K562 (cell line): ENCODE results near the gene CCDC106. TPM values are rescaled to one million over a fixed set of nuclear protein-coding genes. Genes with fewer than 3 reads are reported as not detected.

Experiments
- BCOR ChIP-seq: fragments of 450-650 bp; IDR thresholded peaks from 2 replicates; pipeline ENCODE4 v1.6.1; 2016
- CEBPB ChIP-seq: fragments of 450-650 bp; IDR thresholded peaks from 2 replicates; pipeline ENCODE4 v1.6.1; 2016; ENCODE audit warnings: missing genetic modification characterization, missing compliant biosample characterization
- CHD7 ChIP-seq: fragments of 200-600 bp; sonication (generic); IDR thresholded peaks from one replicate; pipeline ENCODE4 v1.6.1; 2012; ENCODE audit warnings: mild to moderate bottlenecking, low read depth, low read length, inconsistent platforms
- CREM ChIP-seq: IDR thresholded peaks from 2 replicates; pipeline ENCODE4 v1.6.1; 2014; ENCODE audit warnings: antibody characterized with exemption, low read depth
- ETV6 ChIP-seq, 3 experiments: fragments of 150-350 bp in 1 of 3; sonication (generic) in 1 of 3; formaldehyde crosslinking in 1 of 3; IDR thresholded peaks; 2 replicates each; pipeline versions ENCODE4 v1.6.1 to v1.8.0; 2014 to 2022; ENCODE audit warnings: borderline replicate concordance in 2 of 3, low read depth in 2 of 3, antibody characterized with exemption in 1 of 3, low read length in 1 of 3, mild to moderate bottlenecking in 1 of 3, missing genetic modification reagents in 1 of 3
- GABPA ChIP-seq: fragments of 200-800 bp; sonication (Bioruptor generic); conservative IDR thresholded peaks from 2 replicates; pipeline ENCODE4 v1.6.1; 2016; ENCODE audit warnings: low read depth, missing genetic modification characterization, missing compliant biosample characterization
- HMG20A ChIP-seq: fragments of 450-650 bp; formaldehyde crosslinking; conservative IDR thresholded peaks from 2 replicates; pipeline ENCODE4 v1.4.0; 2020; ENCODE audit warnings: mild to moderate bottlenecking, mixed read lengths
- LEF1 ChIP-seq: fragments of 450-650 bp; IDR thresholded peaks from 2 replicates; pipeline ENCODE4 v1.6.1; 2016; ENCODE audit warnings: mild to moderate bottlenecking
- MLLT1 ChIP-seq, 2 experiments: fragments of 450-650 bp; IDR thresholded peaks; 2 replicates each; pipeline ENCODE4 v1.6.1; 2016
- NR2C2 ChIP-seq, 2 experiments: fragments of 200-800 bp in 1 of 2; sonication (Bioruptor generic) in 1 of 2; sonication (generic) in 1 of 2; formaldehyde crosslinking in 1 of 2; IDR thresholded peaks; 2 replicates each; pipeline versions ENCODE4 v1.6.1 to v1.8.0; 2016 to 2022; ENCODE audit warnings: mild to moderate bottlenecking in 1 of 2, missing compliant biosample characterization in 1 of 2, missing genetic modification characterization in 1 of 2, missing genetic modification reagents in 1 of 2
- NRF1 ChIP-seq, 2 experiments: fragments of 450-650 bp; IDR thresholded peaks in 1 of 2; conservative IDR thresholded peaks in 1 of 2; 2 replicates each; pipeline ENCODE4 v1.6.1; 2014; ENCODE audit warnings: mild to moderate bottlenecking in 2 of 2
- PHF8 ChIP-seq: fragments of 200-600 bp; sonication (generic); IDR thresholded peaks from 2 replicates; pipeline ENCODE4 v1.6.1; 2012; ENCODE audit warnings: mixed run types, mild to moderate bottlenecking, inconsistent platforms, low read length, moderate library complexity, borderline replicate concordance
- VEZF1 ChIP-seq: fragments of 200-800 bp; sonication (Bioruptor generic); IDR thresholded peaks from 2 replicates; pipeline ENCODE4 v1.6.1; 2017; ENCODE audit warnings: missing genetic modification characterization, missing compliant biosample characterization
- ZBED1 ChIP-seq: IDR thresholded peaks from 2 replicates; pipeline ENCODE4 v1.6.1; 2014
- polyA plus RNA-seq, 8 experiments: library from polyadenylated mRNA; depleted of rRNA in 4 of 8; stranded (reverse) in 5 of 8; unstranded in 3 of 8; fragments of >200 nt; fragmentation: Nextera tagmentation in 2 of 8; fragmentation: Illumina TruSeq in 1 of 8; extraction: Ambion mirVana in 2 of 8; extraction: Trizol in 1 of 8; gene quantifications; 2 replicates each; pipeline versions ENCODE4 v1.2.1 to v1.2.3, GENCODE V29; 2011 to 2014; ENCODE audit warnings: inconsistent platforms in 1 of 8, missing spikeins in 1 of 8
- total RNA-seq, 7 experiments: library from RNA; depleted of rRNA in 6 of 7; stranded (reverse); fragments of >200 nt in 6 of 7; fragmentation: Illumina TruSeq in 2 of 7; extraction: Trizol in 2 of 7; gene quantifications; 2 replicates each; pipeline versions ENCODE4 v1.2.1 to v1.2.3, GENCODE V29; 2011 to 2021; ENCODE audit warnings: low replicate concordance in 1 of 7

Gene CCDC106
- total and polyA plus RNA-seq, 9 of the 15 experiments (the other 6 are each of a cell fraction or from before 2014, with no cell fraction given), result 0.10 to 27.5 (median 15.0) TPM; not detected in 1

DNA sequence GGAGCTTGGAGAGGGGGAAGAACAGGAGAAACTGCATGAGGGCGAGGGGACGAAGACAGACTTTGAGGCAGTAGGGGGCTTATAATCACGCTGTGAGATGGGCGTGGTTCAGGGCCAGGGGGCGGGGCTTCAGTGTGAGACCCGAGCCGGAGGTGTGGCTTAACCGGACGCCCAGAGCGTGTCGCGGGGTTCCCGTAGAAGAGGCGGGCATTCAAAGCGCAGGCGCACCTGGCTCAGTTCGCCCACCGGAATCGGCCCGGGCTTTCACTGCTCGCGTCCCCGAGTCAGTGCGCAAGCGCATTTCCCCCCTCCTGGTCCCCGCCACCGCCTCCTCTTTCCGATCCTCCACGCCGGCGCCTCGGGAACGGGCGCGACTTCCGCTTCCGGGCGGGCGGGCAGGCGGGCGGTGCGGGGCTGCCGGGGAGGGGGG lies 42.8 kb upstream of the CCDC106 start (continued):
- TF ChIP-seq HMG20A (CRISPR knock-in tag), result no peak
- TF ChIP-seq MLLT1 (IDR thresholded peaks at IDR 0.05), result no peak
- TF ChIP-seq GABPA (tag), result peak; percentile 98
- no peak for TF ChIP-seq LEF1
- peak; percentile 42; the same call in 1 of the 2 replicates for TF ChIP-seq PHF8
- TF ChIP-seq NRF1 (conservative IDR thresholded peaks at IDR 0.05 in 1 of 2, IDR thresholded peaks at IDR 0.05 in 1 of 2), result peak; percentile 97
- TF ChIP-seq CREM, result peak; percentile 72
- TF ChIP-seq ETV6 (IDR thresholded peaks at IDR 0.05; ENCODE audit: borderline replicate concordance in 1 of 2, low read depth in 2 of 2, low read length in 1 of 2), result 0 out of 4 replicates have a peak, but pooled peaks of 1 of the 2 experiments have one; percentile 24
- TF ChIP-seq ETV6 (CRISPR knock-in tag; IDR thresholded peaks at IDR 0.05; ENCODE audit: borderline replicate concordance), result no peak
- TF ChIP-seq NR2C2 (CRISPR knock-in tag; IDR thresholded peaks at IDR 0.05), result no peak
- peak; percentile 88 for TF ChIP-seq NR2C2 (tag; IDR thresholded peaks at IDR 0.05)
- no peak for TF ChIP-seq CHD7
- TF ChIP-seq VEZF1, result peak; percentile 97
- no peak for TF ChIP-seq CEBPB (tag)
- TF ChIP-seq BCOR, result no peak
- no peak for TF ChIP-seq ZBED1
